MM.1S (cell line): Measurements from ENCODE around the gene NEFH.

Experiments
- EZH2 ChIP-seq: fragments of 300-600 bp; sonication (generic); optimal IDR thresholded peaks from 2 replicates; pipeline ENCODE3; 2017; ENCODE audit warnings: low read depth, mild to moderate bottlenecking, antibody characterized with exemption, low read length, mixed read lengths
- EZH2phosphoT487 ChIP-seq: fragments of 300-600 bp; sonication (generic); IDR thresholded peaks from 2 replicates; pipeline ENCODE4 v1.6.1; 2018; ENCODE audit warnings: antibody characterized with exemption, low read length
- TF ChIP-seq, protein P1 (sequence below): fragments of 300-600 bp; sonication (generic); IDR thresholded peaks from 2 replicates; pipeline ENCODE4 v1.5.1; 2016; ENCODE audit warnings: antibody characterized with exemption, low read length, mixed read lengths

DNA sequence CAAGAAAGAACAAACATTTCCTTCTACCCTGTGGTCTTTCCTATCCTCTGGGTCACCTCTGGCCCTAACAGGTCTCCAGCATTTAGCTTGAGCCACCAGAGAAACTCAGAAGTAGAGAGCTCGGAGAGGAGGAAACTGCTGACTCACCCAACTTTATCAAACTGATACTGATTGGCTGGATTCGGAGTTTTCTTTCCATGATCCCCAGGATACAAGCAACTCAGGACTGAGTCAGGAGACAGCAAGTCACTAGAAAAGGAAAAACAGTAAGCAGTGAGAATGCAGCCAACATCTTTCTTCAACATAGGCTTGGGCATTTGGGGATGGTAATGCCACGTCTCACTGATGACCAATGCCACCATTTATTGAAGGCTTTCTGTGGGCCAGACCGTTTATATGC is 40.8 kb downstream of the NEFH start:
- TF ChIP-seq, protein P1, sequence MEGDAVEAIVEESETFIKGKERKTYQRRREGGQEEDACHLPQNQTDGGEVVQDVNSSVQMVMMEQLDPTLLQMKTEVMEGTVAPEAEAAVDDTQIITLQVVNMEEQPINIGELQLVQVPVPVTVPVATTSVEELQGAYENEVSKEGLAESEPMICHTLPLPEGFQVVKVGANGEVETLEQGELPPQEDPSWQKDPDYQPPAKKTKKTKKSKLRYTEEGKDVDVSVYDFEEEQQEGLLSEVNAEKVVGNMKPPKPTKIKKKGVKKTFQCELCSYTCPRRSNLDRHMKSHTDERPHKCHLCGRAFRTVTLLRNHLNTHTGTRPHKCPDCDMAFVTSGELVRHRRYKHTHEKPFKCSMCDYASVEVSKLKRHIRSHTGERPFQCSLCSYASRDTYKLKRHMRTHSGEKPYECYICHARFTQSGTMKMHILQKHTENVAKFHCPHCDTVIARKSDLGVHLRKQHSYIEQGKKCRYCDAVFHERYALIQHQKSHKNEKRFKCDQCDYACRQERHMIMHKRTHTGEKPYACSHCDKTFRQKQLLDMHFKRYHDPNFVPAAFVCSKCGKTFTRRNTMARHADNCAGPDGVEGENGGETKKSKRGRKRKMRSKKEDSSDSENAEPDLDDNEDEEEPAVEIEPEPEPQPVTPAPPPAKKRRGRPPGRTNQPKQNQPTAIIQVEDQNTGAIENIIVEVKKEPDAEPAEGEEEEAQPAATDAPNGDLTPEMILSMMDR: no peak
- no peak for TF ChIP-seq EZH2phosphoT487
- TF ChIP-seq EZH2: no peak
